Fibroblast of lung (primary cell): ENCODE measurements around the gene DAAM1.

Experiments
- EZH2 ChIP-seq: IDR thresholded peaks from 2 replicates; pipeline ENCODE4 v1.5.1; 2012; ENCODE audit warnings: low read length, control low read depth, mild to moderate bottlenecking; ENCODE audit errors: missing control alignments
- TF ChIP-seq, protein P1 (sequence below), 2 donors: IDR thresholded peaks in 1 of 2; conservative IDR thresholded peaks in 1 of 2; 1 replicate in 1 of 2; 2 replicates in 1 of 2; pipeline ENCODE4 v1.5.1; 2011 to 2012; ENCODE audit warnings: low read length in 2 of 2, control low read depth in 1 of 2, inconsistent platforms in 1 of 2, low read depth in 1 of 2, mild to moderate bottlenecking in 1 of 2

DNA sequence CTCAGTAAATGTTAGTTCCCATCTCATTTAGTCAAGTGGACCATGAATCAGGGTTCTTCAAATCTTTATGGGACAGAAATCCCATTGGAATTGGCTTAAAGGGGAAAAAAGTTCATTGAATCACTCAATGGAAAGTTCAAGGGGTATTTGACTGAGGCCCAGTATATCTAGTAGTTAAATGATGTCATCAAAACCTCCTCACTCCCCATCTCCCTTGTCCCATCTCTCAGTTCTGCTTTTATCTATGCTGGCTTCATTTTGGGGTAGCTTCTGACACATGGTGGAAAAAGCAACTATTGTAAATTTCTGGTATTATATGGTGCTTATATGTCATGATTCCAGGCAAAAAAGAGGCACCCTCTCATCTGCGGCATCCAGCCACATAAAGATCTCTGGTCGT lies 51.9 kb downstream of the DAAM1 start:
- TF ChIP-seq, protein P1, sequence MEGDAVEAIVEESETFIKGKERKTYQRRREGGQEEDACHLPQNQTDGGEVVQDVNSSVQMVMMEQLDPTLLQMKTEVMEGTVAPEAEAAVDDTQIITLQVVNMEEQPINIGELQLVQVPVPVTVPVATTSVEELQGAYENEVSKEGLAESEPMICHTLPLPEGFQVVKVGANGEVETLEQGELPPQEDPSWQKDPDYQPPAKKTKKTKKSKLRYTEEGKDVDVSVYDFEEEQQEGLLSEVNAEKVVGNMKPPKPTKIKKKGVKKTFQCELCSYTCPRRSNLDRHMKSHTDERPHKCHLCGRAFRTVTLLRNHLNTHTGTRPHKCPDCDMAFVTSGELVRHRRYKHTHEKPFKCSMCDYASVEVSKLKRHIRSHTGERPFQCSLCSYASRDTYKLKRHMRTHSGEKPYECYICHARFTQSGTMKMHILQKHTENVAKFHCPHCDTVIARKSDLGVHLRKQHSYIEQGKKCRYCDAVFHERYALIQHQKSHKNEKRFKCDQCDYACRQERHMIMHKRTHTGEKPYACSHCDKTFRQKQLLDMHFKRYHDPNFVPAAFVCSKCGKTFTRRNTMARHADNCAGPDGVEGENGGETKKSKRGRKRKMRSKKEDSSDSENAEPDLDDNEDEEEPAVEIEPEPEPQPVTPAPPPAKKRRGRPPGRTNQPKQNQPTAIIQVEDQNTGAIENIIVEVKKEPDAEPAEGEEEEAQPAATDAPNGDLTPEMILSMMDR (conservative IDR thresholded peaks at IDR 0.05 in 1 of 2, IDR thresholded peaks at IDR 0.05 in 1 of 2; ENCODE audit: low read depth in 1 of 2, low read length in 2 of 2): no peak
- no peak for TF ChIP-seq EZH2
